ENCODE measurements around the gene DDX31.

GRCh38 chr9:132656299-132656698 is 13.5 kb downstream of the DDX31 start:
- TF ChIP-seq, protein P1, sequence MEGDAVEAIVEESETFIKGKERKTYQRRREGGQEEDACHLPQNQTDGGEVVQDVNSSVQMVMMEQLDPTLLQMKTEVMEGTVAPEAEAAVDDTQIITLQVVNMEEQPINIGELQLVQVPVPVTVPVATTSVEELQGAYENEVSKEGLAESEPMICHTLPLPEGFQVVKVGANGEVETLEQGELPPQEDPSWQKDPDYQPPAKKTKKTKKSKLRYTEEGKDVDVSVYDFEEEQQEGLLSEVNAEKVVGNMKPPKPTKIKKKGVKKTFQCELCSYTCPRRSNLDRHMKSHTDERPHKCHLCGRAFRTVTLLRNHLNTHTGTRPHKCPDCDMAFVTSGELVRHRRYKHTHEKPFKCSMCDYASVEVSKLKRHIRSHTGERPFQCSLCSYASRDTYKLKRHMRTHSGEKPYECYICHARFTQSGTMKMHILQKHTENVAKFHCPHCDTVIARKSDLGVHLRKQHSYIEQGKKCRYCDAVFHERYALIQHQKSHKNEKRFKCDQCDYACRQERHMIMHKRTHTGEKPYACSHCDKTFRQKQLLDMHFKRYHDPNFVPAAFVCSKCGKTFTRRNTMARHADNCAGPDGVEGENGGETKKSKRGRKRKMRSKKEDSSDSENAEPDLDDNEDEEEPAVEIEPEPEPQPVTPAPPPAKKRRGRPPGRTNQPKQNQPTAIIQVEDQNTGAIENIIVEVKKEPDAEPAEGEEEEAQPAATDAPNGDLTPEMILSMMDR (IDR thresholded peaks at IDR 0.05) = no peak
- TF ChIP-seq POLR2A (IDR thresholded peaks at IDR 0.05) (no peak), EP300 (IDR thresholded peaks at IDR 0.05) (no peak)
